Ascending aorta (tissue), 2 donors: Measurements from ENCODE around the gene AOPEP. TPM values are rescaled to one million over a fixed set of nuclear protein-coding genes. Genes with fewer than 3 reads are reported as not detected.

Source experiments
- DNase-seq, 2 donors: peaks; one replicate each; pipeline ENCODE4 v3.0.0-alpha.2; 2019; ENCODE audit warnings: low spot score in 2 of 2
- H3K27ac ChIP-seq, 2 donors: fragments of 200-600 bp; sonication (generic); one replicate each; pipeline ENCODE4 v1.5.1; 2016 to 2017; ENCODE audit warnings: mild to moderate bottlenecking in 1 of 2
- H3K27me3 ChIP-seq: fragments of 200-600 bp; sonication (generic); one replicate; pipeline ENCODE4 v1.5.1; 2017
- H3K36me3 ChIP-seq, 2 donors: fragments of 200-600 bp; sonication (generic); one replicate each; pipeline ENCODE4 v1.5.1; 2016
- H3K4me1 ChIP-seq, 2 donors: fragments of 200-600 bp; sonication (generic); one replicate each; pipeline ENCODE4 v1.5.1; 2016 to 2017; ENCODE audit warnings: mild to moderate bottlenecking in 1 of 2
- H3K4me3 ChIP-seq, 2 donors: fragments of 200-600 bp; sonication (generic); one replicate each; pipeline ENCODE4 v1.5.1; 2016 to 2017; ENCODE audit warnings: mild to moderate bottlenecking in 1 of 2
- H3K9me3 ChIP-seq, 2 donors: fragments of 200-600 bp; sonication (generic); one replicate each; pipeline ENCODE4 v1.5.1; 2016
- intact Hi-C: fragments of 100-400 bp; cut with DNase I; formaldehyde crosslinking; loops from one replicate; pipeline ENCODE4 v1.15.1; 2023
- total RNA-seq: library from RNA; depleted of rRNA; stranded (reverse); fragments of >200 nt; gene quantifications from one replicate; pipeline ENCODE4 v1.1.0, GENCODE V29; 2016
- TF ChIP-seq, protein P1 (sequence below), 3 experiments: fragments of 200-600 bp in 2 of 3; fragments of 450-650 bp in 1 of 3; sonication (generic) in 2 of 3; IDR thresholded peaks; one replicate each; pipeline ENCODE4 v1.5.1; 2016 to 2019; ENCODE audit warnings: antibody characterized with exemption in 3 of 3, mild to moderate bottlenecking in 1 of 3, moderate library complexity in 1 of 3

AOPEP gene
- total RNA-seq, 1 donor from 2014 or later: 333 TPM

DNA sequence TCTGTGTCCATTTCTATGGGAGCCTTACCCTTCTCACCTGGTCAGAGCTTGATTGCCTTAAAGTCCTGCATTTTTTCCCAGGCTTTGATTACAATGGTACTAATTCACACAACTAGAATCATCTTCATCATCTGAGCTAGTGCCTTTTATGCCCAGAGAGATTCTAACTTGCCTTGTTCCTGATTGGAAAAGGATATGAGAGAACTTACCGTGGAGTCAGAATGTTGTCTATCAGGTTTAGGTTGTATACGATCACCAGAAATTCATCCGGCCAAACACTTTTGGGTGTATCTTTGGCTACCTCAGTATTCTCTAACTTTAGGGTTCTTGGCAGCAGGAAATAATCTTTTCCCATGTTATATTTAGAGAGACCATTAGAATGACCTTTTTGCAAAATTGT is 71.7 kb downstream of the AOPEP start:
- Histone ChIP-seq H3K9me3 (no peaks in the 10 kb centered on the region), H3K36me3 (no peaks in the 10 kb centered on the region), H3K4me1 (peaks cover 4 to 51% of the 10 kb centered on the region in 2 donors), H3K27ac (peak overlapping the region; percentile 94 to 96), H3K27me3 (no peaks in the 10 kb centered on the region), H3K4me3 (no peak overlapping the region)
- no peak for DNase-seq
- TF ChIP-seq, protein P1, sequence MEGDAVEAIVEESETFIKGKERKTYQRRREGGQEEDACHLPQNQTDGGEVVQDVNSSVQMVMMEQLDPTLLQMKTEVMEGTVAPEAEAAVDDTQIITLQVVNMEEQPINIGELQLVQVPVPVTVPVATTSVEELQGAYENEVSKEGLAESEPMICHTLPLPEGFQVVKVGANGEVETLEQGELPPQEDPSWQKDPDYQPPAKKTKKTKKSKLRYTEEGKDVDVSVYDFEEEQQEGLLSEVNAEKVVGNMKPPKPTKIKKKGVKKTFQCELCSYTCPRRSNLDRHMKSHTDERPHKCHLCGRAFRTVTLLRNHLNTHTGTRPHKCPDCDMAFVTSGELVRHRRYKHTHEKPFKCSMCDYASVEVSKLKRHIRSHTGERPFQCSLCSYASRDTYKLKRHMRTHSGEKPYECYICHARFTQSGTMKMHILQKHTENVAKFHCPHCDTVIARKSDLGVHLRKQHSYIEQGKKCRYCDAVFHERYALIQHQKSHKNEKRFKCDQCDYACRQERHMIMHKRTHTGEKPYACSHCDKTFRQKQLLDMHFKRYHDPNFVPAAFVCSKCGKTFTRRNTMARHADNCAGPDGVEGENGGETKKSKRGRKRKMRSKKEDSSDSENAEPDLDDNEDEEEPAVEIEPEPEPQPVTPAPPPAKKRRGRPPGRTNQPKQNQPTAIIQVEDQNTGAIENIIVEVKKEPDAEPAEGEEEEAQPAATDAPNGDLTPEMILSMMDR (IDR thresholded peaks at IDR 0.05): no peak
- intact Hi-C loops: no loop called here

DNA sequence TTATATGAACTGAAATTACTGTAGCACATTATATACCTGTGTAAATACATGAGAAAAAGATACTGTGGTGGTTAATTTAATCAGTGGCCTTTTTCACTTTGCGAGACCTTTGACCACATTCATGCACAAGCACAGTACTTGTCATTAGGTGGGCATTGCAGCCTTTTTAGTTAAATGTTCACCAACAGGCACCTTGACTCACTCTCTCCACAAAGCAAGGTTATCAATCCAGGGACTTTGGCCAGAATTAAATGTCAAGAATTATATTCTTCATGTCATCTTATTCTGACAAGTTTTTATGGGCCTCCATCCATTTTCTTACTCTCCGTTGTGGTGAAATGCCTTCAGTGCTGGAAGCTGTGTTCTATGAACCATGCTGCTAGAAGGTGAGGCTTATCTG is 72.2 kb downstream of the AOPEP start:
- peaks cover 4 to 53% of the 10 kb centered on the region in 2 donors for H3K4me1 ChIP-seq
- intact Hi-C loops: no loop called here
- H3K27me3 ChIP-seq: no peaks in the 10 kb centered on the region
- H3K9me3 ChIP-seq: no peaks in the 10 kb centered on the region
- H3K4me3 ChIP-seq: no peak overlapping the region
- H3K36me3 ChIP-seq: no peaks in the 10 kb centered on the region
- TF ChIP-seq, protein P1 (IDR thresholded peaks at IDR 0.05): no peak
- no peak for DNase-seq
- peak overlapping the region; percentile 94 to 96 for H3K27ac ChIP-seq

DNA sequence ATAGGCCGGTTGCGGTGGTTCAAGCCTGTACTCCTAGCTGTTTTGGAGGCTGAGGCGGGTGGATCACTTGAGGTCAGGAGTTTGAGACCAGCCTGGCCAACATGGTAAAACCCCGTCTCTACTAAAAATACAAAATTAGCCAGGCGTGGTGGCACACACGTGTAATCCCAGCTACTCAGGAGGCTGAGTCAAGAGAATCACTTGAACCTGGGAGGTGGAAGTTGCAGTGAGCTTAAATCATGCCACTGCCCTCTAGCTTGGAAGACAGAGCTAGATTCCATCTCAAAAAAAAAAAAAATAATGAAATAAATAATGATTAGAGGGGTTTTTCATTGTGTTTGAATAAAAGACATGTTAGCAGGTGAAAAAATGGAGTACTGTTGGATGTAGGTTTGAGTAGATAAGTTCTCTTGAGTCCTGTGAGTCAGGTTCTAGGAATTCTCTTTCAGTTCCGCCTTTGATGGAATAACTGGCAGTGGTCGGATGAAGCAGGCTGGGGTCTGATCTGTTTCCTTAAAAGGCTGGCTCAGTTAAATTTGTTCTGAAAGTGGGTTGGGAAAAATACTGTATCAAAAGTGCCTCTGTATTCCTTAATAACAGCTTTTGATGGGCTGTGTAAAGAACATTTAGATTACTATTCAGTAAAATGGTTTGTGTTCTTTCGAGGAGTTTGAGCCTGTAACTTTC is 73.2 kb downstream of the AOPEP start:
- Histone ChIP-seq H3K36me3 (no peaks in the 10 kb centered on the region), H3K27ac (peak overlapping the region; percentile 94 to 96), H3K4me1 (peaks cover 11 to 56% of the 10 kb centered on the region in 2 donors), H3K27me3 (no peaks in the 10 kb centered on the region), H3K9me3 (no peaks in the 10 kb centered on the region), H3K4me3 (peak overlapping the region; percentile 24 to 53)
- TF ChIP-seq, protein P1 (IDR thresholded peaks at IDR 0.05): no peak
- DNase-seq: peak in 1 of 2 donors; percentile 80
- intact Hi-C loops: loop anchor here (2.0 to 5.0 kb wide), 3 partner anchors 17 to 223 kb away; no protein-coding TSS in a partner anchor

DNA sequence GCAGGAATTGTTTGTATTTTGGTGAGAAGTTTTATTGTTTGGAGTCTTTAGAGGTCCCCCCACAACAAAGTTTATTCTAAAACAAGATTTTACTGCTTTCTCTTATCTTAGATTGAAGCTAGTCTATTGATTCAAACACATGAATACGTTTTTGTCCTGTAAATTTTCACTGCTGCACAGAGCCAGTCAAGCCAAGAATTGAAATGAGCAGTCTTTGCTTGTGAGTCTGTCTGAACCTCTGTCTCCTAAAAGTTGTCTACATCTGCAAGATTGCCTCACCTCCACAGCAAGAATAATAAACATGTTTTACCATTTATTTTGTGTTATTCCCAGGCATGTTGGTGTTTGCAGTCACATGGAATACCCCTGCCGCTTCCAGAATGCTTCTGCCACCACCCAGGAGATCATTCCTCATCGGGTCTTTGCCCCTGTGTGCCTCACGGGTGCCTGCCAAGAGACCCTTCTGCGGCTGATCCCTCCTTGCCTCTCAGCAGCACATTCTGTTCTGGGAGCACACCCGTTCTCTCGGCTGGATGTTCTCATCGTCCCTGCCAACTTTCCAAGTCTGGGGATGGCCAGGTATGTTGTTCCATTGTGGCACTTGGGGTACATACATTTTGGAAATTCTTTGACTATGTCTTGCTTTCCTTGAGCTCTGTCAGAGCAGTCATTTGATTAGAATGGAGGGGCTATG is 74.1 kb downstream of the AOPEP start:
- DNase-seq: peak in 1 of 2 donors; percentile 75
- TF ChIP-seq, protein P1 (IDR thresholded peaks at IDR 0.05): no peak
- Histone ChIP-seq H3K4me1 (peaks cover 15 to 62% of the 10 kb centered on the region in 2 donors), H3K9me3 (no peaks in the 10 kb centered on the region), H3K27ac (peak overlapping the region; percentile 94 to 96), H3K4me3 (peak overlapping the region; percentile 12 to 53), H3K27me3 (no peaks in the 10 kb centered on the region), H3K36me3 (no peaks in the 10 kb centered on the region)
- intact Hi-C loops: loop anchor here (2.0 to 5.0 kb wide), 3 partner anchors 18 to 222 kb away; no protein-coding TSS in a partner anchor

GRCh38 chr9:94801234-94801633 is 74.7 kb downstream of the AOPEP start:
- TF ChIP-seq, protein P1 (IDR thresholded peaks at IDR 0.05): no peak
- Histone ChIP-seq H3K27ac (peak overlapping the region; percentile 94 to 96), H3K36me3 (no peaks in the 10 kb centered on the region), H3K4me3 (peak overlapping the region; percentile 12 to 53), H3K9me3 (no peaks in the 10 kb centered on the region), H3K4me1 (peaks cover 19 to 67% of the 10 kb centered on the region in 2 donors), H3K27me3 (no peaks in the 10 kb centered on the region)
- intact Hi-C loops: loop anchor here (2.0 to 5.0 kb wide), 3 partner anchors 18 to 221 kb away; no protein-coding TSS in a partner anchor
- DNase-seq: no peak
